NCI-H2227 (cell line): Measurements from ENCODE around the gene KCNQ5.

Experiments used
- DNase-seq: peaks from one replicate; lab custom pipeline; 2025; ENCODE audit not compliant: unreplicated experiment; lab: John Stamatoyannopoulos, UW

KCNQ5 gene

GRCh38 chr6:72835749-72836148, 213.9 kb downstream of the KCNQ5 start:
- DNase-seq: no peak

GRCh38 chr6:72836971-72837370, 215.1 kb downstream of the KCNQ5 start:
- DNase-seq: no peak

GRCh38 chr6:72841195-72841594, 219.3 kb downstream of the KCNQ5 start:
- DNase-seq: no peak

- no peak for DNase-seq
Observed at GRCh38 chr6:72842140-72842539, 220.3 kb downstream of the KCNQ5 start.

- no peak for DNase-seq
Observed at GRCh38 chr6:72844614-72845013, 222.8 kb downstream of the KCNQ5 start.

DNA sequence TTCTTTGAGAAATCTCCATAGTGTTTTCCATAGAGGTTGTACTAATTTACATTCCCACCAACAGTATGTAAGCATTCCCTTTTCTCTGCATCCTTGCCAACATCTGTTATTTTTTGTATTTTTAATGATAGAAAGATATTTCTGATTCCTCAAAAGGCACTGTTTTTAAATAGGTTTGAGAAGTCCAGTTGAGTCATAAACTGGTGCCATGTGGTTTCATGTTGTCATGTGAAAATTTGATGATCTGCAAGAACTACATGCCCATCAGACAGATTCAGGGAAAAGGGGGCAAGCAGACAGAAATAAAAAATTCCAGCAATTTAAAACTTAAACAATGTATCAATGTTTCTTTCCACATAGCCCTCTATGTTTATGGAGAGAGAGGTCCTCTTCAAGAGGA, 227.5 kb downstream of the KCNQ5 start:
- no peak for DNase-seq

GRCh38 chr6:72850040-72850439, 228.2 kb downstream of the KCNQ5 start:
- DNase-seq: no peak

- peak; percentile 22 for DNase-seq
Observed at GRCh38 chr6:72850469-72850868, 228.6 kb downstream of the KCNQ5 start.

GRCh38 chr6:72855471-72855870, 233.6 kb downstream of the KCNQ5 start:
- DNase-seq: no peak

- no peak for DNase-seq
Observed at GRCh38 chr6:72856801-72857200, 234.9 kb downstream of the KCNQ5 start.

GRCh38 chr6:72857791-72858585, 236.1 kb downstream of the KCNQ5 start:
- DNase-seq: no peak

GRCh38 chr6:72861059-72861458, 239.2 kb downstream of the KCNQ5 start:
- DNase-seq: no peak

GRCh38 chr6:72861935-72862432, 240.1 kb downstream of the KCNQ5 start:
- no peak for DNase-seq

DNA sequence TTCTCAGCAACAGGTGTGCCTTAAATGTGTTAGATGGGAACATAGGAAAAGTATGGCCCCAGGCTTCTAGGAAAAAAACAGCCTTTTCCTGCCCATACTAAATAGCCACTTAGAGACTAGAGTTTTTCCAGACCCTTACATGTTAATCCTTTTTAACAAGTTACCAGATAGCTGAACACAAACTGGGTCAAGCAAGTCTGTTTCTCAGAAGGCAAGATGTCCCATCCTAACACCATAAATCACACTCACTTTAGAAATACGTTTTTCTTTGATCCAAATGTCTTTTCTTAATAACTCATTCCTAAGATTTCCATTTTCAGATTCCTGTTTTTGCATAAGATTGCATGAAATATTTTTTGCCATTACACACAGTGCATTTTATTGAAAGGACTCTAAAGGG, 241.3 kb downstream of the KCNQ5 start:
- no peak for DNase-seq

DNA sequence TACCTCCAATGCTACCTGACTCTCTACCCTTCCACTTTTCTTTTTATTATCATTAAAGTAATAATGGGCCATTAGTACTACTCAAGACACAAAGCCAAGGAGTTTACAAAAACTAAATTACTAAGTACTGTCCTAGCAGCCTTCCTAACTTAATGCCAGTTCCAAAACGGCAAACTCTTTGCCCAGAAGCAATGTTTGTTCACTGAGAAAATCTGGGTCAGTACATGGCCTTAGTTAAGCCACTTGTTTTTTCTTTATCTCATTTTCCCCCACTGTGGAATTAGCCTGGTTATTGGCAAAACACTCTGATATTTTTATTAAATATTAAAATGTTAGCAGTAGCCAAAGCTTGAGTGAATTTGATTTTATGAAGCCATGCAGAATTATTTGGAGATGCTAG, 242.4 kb downstream of the KCNQ5 start:
- no peak for DNase-seq

DNA sequence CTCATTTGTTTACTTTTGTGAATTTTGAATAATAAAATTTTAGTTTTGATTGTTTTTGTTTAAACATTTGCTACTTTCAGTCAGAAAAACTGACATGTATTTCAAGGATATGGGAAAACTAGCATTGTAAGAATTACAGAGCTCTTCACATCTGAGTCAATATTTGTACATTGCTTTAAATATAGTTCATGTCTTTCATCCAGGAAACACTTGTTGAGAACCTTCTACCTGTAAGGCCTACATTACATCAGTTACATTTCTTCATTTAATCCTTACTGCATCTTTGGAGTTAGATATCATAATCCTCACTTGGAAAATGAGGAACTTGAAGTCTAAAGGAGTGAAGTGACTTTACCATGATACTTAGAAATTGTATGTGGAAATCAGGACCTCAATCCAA, 242.9 kb downstream of the KCNQ5 start:
- no peak for DNase-seq

GRCh38 chr6:72865467-72865866, 243.6 kb downstream of the KCNQ5 start:
- no peak for DNase-seq

DNA sequence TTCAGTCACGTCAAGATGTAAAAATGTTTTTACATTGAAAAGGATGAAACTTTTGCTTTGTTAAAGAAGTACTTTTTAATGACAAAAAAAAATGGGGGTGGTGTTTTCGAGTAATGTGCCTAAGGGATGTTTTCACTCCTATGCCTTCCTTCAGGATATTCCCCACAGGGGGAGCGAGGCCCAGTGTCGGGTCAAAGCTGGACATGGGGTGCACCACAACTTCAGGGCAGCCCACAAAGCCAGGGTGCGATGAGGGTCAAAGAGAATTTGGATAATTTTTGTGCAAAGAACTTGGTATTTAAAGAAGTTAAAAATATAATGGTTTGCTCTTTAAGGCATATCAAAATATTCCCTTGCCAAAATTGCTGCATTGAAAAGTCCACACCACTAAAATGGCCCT, 247.8 kb downstream of the KCNQ5 start:
- no peak for DNase-seq

- DNase-seq: no peak
Observed at GRCh38 chr6:72873433-72873832, 251.6 kb downstream of the KCNQ5 start.

DNA sequence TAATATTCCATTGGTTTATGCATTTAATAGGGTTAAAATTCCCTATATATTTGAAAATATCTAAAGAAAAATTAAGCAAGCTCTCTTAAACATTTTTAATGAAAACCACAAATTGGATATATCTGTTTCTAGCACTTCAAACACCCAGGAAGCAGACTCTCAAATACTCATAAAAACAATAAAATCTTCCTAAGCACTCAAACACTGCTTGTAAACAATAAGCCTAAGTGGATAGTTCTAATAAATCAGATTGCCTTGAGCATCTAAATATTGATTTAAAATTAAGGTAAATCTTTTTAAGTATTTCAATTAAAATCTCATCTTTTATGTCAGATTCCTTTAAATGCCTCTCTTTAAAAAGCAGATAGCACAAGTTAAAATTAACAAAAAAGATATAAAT, 254.4 kb downstream of the KCNQ5 start:
- DNase-seq: no peak

GRCh38 chr6:72886170-72886569, 264.3 kb downstream of the KCNQ5 start:
- no peak for DNase-seq

- DNase-seq: no peak
Observed at GRCh38 chr6:72890233-72890632, 268.4 kb downstream of the KCNQ5 start.

DNA sequence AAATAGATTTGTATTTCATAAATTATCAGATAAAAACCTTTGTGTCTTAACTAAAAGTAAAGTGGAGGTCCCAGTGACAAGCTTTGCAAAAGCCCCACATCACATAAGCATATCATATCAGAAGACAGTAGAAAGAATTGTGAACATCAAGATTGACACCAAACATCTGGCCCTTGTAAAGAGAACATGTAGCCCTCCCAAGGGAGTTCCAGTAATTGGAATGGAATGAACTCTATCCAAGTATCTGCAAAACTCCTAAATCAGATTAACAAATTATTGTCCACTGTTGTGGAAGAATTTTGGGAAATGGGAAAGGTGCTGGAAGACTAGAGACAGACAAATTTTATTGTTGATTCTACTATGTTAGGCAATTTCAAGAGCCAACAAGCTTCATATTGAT, 268.8 kb downstream of the KCNQ5 start:
- no peak for DNase-seq
